NCI-H2107 treated with DMSO at 0.1 percent for 48 hours (cell line): ENCODE results near the gene GRXCR2.
"Not testable (repeated sequence)": the region's sequence is repeated elsewhere in the genome, so short reads cannot be mapped to it uniquely, and the experiment has no call there.

Source experiments
- DNase-seq: peaks from one replicate; lab custom pipeline; 2025; ENCODE audit not compliant: unreplicated experiment; lab: John Stamatoyannopoulos, UW

GRXCR2 gene

GRCh38 chr5:145836241-145836640 is 36.6 kb downstream of the GRXCR2 start:
- DNase-seq: not testable (repeated sequence)

- DNase-seq: no peak
These were observed 37.0 kb downstream of the GRXCR2 start for GRCh38 chr5:145835848-145836239.

- peak; percentile 8 for DNase-seq
These were observed 37.6 kb downstream of the GRXCR2 start, which contains the start of gene PRELID2 for GRCh38 chr5:145834917-145835847. Gene PRELID2 (minus strand): TSS chr5:145835342. CDS start chr5:145835251, 91 bp downstream.

GRCh38 chr5:145834554-145834916 is 38.3 kb downstream of the GRXCR2 start:
- no peak for DNase-seq

- no peak for DNase-seq
These were observed 39.1 kb downstream of the GRXCR2 start for GRCh38 chr5:145833631-145834200.

- no peak for DNase-seq
These were observed 42.2 kb downstream of the GRXCR2 start for GRCh38 chr5:145830594-145830993.

GRCh38 chr5:145829708-145830361 is 43.0 kb downstream of the GRXCR2 start:
- DNase-seq: no peak

GRCh38 chr5:145826895-145827674 is 45.7 kb downstream of the GRXCR2 start:
- no peak for DNase-seq

GRCh38 chr5:145825751-145826180 is 47.0 kb downstream of the GRXCR2 start:
- DNase-seq: peak; percentile 30

- no peak for DNase-seq
These were observed 48.8 kb downstream of the GRXCR2 start for GRCh38 chr5:145824040-145824439.

- no peak for DNase-seq
These were observed 54.2 kb downstream of the GRXCR2 start for GRCh38 chr5:145818604-145819003.

GRCh38 chr5:145812877-145813276 is 59.9 kb downstream of the GRXCR2 start:
- no peak for DNase-seq

- DNase-seq: peak; percentile 37
These were observed 60.8 kb downstream of the GRXCR2 start for GRCh38 chr5:145811834-145812625.
